NCI-H2081 treated with DMSO at 0.1 percent for 48 hours (cell line): ENCODE measurements around the gene NRG2.

ENCODE experiments used
- DNase-seq: peaks from one replicate; lab custom pipeline; 2025; lab: John Stamatoyannopoulos, UW

NRG2 gene

GRCh38 chr5:140007311-140007710 is 35.8 kb downstream of the NRG2 start:
- no peak for DNase-seq

- DNase-seq = no peak
These were observed 37.9 kb downstream of the NRG2 start for GRCh38 chr5:140005145-140005591.

DNA sequence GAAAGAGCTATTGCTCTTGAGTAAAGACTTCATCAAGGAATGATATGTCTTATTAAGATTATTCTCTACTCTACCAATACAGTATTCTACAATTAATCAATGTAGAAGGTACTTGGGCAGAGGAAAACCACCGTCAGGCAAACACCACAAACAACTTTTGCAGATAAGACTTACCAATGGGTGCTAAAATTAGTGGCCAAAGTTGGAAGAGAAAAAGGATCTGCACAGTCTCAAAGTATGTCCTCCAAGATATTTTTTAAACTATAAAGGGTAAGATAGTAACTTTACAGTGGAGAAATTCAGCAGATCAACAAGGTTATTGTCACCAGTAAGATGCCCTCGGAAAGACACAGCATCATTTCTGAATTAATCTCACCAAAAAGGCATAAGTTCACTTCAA is 38.9 kb downstream of the NRG2 start:
- no peak for DNase-seq

GRCh38 chr5:140003519-140003918 is 39.6 kb downstream of the NRG2 start:
- DNase-seq = no peak

GRCh38 chr5:140000332-140000731 is 42.8 kb downstream of the NRG2 start:
- DNase-seq = no peak

DNA sequence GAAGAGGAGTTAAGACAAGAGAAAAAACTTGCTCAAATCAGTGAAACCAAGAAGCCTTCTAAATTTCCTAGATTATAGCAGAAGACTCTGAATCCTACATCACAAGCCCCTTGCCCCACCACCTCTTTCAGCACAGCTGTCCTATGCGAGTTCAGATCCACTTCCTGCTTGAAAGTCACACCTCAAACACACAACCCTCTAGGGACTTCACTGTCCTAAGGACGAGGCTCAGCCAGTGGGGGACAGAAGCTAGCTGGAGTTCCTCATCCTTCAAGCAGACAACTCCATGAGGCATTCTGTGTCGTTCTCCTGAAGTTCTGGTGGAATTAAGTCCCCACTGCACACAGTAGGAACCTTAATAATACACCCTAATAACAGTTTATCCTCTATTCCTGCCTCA is 44.3 kb downstream of the NRG2 start:
- DNase-seq = no peak

DNA sequence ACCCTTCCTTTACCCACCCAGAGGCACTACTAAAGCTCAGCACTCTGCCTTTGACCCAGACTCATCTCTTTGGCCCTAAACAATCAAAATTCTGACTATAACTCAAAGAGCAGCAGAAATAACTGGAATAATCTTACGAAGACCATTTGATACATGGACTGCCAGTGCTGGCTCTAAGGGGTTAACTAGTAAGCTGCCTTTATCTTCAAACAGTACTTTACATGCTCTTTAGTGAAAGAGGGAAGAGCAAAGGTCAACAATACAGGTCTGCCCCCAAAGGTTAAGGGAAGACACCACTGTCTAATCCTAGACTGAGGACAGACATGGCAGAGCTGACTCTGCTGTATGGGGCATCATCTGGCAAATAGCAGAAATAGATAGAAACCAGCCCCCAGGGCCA is 45.8 kb downstream of the NRG2 start:
- DNase-seq = no peak

GRCh38 chr5:139995929-139996328 is 47.2 kb downstream of the NRG2 start:
- no peak for DNase-seq

DNA sequence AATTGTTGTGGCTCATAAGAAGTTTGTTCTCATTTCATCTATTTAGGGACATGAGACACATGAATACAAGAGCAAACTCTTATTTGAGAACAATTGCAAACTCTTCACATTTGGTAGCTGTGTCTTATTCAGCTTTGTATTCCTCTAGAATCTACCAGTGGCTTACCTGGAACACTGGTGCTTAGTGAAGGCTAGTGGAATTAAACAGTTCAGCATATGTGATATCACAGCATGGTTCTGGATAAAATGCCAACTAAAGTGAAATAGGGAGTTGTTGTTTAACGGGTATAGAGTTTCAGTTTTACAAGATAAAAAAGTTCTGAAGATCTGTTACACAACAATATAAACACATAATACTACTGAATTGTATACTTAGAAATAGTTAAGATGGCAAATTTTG is 48.9 kb downstream of the NRG2 start:
- DNase-seq = no peak

DNA sequence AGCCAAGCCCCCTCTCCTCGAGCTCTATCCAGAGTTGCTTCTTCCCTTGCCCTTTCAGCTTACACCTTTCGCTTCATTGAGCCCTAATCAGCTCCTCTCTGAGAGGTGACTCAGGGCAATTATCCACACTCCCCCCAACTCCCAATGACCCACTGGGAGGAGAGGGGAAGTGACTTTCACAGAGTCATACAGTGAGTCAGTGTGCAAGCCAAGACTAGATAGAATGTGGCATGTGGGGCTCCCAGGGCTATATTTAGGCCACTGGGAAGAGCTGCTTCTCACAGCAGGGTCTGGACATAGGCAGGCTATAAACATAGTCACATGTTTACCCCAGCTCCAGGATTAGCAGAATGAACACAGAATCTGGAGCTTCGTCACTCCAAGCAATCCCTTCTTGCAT is 57.4 kb downstream of the NRG2 start:
- no peak for DNase-seq

GRCh38 chr5:139985290-139985689 is 57.8 kb downstream of the NRG2 start:
- no peak for DNase-seq

GRCh38 chr5:139984816-139985215 is 58.3 kb downstream of the NRG2 start:
- no peak for DNase-seq

GRCh38 chr5:139982975-139983240 is 60.2 kb downstream of the NRG2 start:
- DNase-seq = no peak

DNA sequence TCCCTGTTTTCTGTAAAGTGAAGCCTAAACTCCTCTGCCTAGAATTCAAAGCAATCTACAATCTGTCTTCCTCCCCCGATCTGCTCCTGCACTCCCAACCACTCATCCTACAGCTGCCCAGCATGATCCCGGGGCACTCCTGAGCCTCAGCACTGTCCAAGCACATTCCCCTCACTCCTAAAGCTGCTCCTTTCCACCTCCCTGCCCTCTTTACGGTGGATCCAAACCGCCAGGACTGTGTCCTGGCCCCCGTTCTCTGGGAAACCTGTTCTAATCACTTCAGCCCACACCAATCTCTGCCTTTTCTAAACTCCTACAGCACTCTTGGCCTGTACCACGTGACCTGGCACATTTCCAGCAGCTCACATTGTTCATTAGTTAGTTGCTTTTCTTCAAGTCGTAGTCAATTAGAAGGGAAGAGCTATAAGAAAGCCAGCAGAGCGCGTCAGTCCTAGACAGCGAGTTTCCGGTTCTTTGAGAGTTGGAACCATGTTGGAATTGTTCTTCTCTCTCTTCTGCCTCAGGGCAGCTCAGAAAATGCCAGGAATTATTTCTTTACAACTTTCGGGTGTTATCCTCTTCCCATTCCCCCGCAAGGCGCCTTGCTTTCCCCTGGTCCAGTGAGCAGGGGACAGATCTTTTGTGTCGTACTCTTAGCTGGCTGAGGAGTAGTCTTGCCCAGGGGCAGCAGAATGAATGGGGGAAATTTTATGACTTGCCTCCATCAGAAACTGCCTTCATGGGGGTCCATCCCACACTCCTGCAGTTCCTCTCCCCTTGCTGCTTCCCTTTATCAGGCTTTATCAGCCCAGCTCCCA is 60.7 kb downstream of the NRG2 start:
- no peak for DNase-seq

DNA sequence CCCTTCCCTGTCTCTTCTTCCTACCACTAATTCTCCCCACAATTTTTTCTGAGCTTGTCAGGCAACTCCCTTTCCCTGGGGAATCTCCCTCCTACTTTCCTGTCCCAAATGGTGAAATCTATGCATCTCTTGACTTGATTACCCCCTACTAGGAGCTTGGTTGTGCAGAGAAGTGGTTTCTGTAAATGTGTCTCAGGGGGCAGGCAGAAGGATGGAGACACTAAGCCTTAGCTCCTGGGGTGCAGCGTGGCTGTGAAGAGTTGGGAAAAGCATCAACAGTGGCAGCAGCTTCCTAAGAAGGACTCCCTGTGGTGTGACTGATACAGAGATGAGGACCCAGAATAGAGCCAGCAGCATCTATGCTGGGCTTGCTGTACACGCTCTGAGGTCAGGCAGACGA is 62.3 kb downstream of the NRG2 start:
- DNase-seq = no peak

GRCh38 chr5:139979943-139980342 is 63.2 kb downstream of the NRG2 start:
- no peak for DNase-seq

DNA sequence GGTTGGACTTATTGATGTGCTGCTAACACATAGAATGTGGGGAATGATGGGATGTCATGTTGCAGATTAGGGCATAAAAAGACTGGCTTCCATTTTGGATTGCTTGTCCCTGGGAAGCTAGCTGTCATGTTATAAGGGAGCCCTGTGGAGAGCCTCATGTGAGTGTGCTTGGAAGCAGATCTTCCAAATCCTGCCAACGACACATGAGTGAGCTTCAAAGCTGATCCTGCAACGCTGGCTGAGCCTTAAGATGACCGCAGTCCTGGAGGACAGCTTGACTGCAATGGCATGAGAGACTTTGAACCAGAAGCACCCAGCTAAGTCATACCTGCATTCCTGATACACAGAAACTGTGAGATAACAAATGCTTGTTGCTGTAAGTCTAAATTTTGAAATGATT is 63.6 kb downstream of the NRG2 start:
- DNase-seq = no peak

DNA sequence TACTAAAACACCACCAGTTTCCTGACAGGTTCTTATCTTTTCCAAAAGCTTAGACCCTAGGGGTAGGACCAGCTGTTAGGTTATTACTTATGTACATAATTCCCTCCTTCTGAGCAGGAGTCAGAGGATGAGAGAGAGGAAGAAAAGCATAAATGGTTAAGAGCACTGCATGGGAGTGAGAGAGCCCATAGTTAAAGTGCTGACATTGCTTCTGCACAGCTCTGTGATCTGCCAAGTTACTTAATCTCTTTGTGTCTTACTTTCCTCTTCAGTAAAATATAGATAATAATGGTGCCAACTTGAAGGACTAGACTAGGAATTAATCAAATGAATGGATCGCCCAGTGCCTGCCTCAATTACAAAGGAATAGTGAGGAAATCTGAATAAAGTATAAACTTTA is 66.4 kb downstream of the NRG2 start:
- DNase-seq = no peak

GRCh38 chr5:139975942-139976341 is 67.2 kb downstream of the NRG2 start:
- DNase-seq = no peak

GRCh38 chr5:139975306-139975705 is 67.8 kb downstream of the NRG2 start:
- DNase-seq = no peak

GRCh38 chr5:139974661-139975060 is 68.4 kb downstream of the NRG2 start:
- DNase-seq = no peak

DNA sequence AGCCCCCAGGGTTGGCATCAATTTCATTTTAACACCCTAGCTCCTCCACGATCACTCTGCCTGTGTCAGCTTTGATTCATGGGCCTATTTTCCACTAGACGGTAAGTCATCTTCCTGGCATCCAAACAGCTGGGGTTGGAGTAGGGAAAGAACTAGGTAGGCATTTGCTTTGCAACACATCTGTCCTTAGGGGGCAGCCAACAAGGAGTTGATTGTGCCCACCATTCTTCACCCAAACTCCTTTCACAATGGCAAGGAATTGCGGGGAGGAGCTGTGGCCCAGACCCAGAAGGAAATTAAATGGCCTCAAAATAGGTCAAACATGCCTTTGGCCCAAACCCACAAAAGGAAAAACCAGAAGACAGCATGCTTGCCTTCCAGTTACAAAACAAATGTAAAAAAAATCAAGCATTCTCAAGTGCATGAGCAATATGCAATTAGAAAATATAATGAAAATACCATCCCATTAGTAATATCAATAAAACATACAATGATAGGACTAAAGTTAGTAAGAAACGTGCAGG is 71.8 kb downstream of the NRG2 start:
- no peak for DNase-seq

DNA sequence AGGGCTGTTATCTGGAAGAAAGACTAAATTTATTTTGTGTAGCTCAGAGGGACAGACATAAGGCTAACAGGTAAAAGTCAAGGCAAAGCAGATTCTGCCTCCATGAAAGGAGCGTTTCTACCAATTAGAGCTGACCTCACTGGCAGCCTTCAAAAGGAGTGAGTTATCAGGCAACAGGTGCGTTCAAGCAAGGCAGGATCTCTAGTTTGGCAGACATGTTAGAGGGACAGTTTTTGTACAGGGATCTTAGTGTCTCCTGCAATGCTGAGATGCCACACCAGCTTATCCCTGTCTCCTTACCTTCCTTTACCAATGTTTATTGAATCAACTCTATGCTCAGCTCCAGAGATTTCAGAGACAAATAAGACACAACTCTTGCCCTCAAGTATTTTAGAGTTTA is 73.8 kb downstream of the NRG2 start:
- no peak for DNase-seq

GRCh38 chr5:139968547-139969261 is 74.4 kb downstream of the NRG2 start:
- peak; percentile 5 for DNase-seq
